Spleen (tissue), 7 donors: ENCODE data around the gene NRXN2.

Experiments used
- CTCF ChIP-seq, 11 experiments: fragments of 200-600 bp in 7 of 11; fragments of 450-650 bp in 4 of 11; sonication (generic) in 4 of 11; IDR thresholded peaks in 8 of 11; conservative IDR thresholded peaks in 3 of 11; 1 replicate in 7 of 11; 2 replicates in 4 of 11; pipeline versions ENCODE4 v1.4.0 to v1.8.0; 2016 to 2021; ENCODE audit warnings: antibody characterized with exemption in 11 of 11, inconsistent platforms in 4 of 11, mild to moderate bottlenecking in 1 of 11
- POLR2A ChIP-seq, 3 donors: fragments of 450-650 bp; IDR thresholded peaks; one replicate each; pipeline ENCODE4 v1.5.1; 2017; ENCODE audit warnings: antibody characterized with exemption in 3 of 3, mild to moderate bottlenecking in 1 of 3
- POLR2AphosphoS5 ChIP-seq, 3 donors: sonication (generic); formaldehyde crosslinking; IDR thresholded peaks; one replicate each; pipeline ENCODE4 v1.5.1; 2017; ENCODE audit warnings: antibody characterized with exemption in 3 of 3
- donor health status: DM: no; HTN: no; CAD: no; lungs with moderate emphysema.
- donor health status: DM: no; HTN: no; CAD: no.
- donor health status: DM: no; HTN: no; CAD: no.

GRCh38 chr11:64604458-64605243, 118.3 kb downstream of the NRXN2 start:
- TF ChIP-seq POLR2AphosphoS5 (IDR thresholded peaks at IDR 0.05) (no peak), CTCF (IDR thresholded peaks at IDR 0.05 in 8 of 11, conservative IDR thresholded peaks at IDR 0.05 in 3 of 11) (no peak), POLR2A (IDR thresholded peaks at IDR 0.05) (no peak)
